ENCODE data around the gene TRIM32.

Gene TRIM32

DNA sequence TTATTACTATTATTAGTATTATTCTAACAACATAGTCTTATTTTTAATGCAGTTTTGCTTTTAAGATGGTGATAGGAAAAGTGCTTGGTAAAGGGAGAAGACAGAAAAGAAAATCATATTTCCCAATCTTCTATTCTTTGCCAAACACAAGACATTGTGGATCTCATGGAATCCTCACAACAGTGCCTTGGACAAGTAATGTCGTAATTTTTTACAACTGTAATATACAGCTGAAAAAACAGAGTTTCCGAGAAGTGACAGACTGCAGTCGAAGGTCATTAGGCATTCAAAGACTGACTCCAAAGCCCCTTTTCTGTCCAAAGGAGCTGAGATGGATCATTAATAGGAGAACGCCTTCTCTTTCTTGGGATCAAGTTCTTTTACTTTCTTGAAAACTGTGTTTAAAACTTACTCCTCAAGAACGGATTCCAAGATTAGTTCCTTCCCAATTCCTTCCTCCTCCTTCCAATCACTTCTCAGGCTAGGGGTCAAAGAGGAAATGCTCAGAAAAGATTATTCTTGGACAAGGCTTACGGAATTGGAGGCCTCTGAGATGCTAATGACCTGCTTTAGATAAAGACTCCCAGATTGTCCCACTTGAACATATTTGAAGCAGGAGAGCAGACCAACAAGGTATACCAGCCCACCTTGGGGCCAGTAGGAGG is 24.3 kb upstream of the TRIM32 start:
- DNase-seq (ENCODE audit: insufficient read length, low spot score): no peak
- TF ChIP-seq, protein P1, sequence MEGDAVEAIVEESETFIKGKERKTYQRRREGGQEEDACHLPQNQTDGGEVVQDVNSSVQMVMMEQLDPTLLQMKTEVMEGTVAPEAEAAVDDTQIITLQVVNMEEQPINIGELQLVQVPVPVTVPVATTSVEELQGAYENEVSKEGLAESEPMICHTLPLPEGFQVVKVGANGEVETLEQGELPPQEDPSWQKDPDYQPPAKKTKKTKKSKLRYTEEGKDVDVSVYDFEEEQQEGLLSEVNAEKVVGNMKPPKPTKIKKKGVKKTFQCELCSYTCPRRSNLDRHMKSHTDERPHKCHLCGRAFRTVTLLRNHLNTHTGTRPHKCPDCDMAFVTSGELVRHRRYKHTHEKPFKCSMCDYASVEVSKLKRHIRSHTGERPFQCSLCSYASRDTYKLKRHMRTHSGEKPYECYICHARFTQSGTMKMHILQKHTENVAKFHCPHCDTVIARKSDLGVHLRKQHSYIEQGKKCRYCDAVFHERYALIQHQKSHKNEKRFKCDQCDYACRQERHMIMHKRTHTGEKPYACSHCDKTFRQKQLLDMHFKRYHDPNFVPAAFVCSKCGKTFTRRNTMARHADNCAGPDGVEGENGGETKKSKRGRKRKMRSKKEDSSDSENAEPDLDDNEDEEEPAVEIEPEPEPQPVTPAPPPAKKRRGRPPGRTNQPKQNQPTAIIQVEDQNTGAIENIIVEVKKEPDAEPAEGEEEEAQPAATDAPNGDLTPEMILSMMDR (IDR thresholded peaks at IDR 0.05; ENCODE audit: insufficient read depth, missing control alignments): no peak
- FAIRE-seq: no peak

DNA sequence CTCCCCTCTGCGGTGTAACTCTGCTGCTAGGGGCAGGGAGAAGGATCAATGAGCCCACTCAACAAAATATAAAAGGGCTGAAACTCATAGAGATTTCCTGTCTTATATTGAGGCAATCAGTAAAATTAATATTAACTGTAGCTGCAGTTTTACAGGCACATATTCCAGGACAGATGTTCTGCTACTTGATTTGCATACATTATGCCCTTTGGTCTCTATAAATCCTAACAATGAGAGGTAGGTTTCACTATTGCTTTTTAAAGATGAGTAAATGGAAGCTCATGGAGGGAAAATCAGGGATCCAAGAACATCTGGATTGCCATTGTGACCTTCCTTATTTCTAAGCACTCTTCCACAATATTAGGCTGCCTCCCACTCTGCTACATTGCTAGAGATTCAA is 23.5 kb upstream of the TRIM32 start:
- TF ChIP-seq, protein P1 (IDR thresholded peaks at IDR 0.05; ENCODE audit: insufficient read depth, missing control alignments): no peak
- FAIRE-seq: no peak
- DNase-seq (ENCODE audit: insufficient read length, low spot score): no peak

DNA sequence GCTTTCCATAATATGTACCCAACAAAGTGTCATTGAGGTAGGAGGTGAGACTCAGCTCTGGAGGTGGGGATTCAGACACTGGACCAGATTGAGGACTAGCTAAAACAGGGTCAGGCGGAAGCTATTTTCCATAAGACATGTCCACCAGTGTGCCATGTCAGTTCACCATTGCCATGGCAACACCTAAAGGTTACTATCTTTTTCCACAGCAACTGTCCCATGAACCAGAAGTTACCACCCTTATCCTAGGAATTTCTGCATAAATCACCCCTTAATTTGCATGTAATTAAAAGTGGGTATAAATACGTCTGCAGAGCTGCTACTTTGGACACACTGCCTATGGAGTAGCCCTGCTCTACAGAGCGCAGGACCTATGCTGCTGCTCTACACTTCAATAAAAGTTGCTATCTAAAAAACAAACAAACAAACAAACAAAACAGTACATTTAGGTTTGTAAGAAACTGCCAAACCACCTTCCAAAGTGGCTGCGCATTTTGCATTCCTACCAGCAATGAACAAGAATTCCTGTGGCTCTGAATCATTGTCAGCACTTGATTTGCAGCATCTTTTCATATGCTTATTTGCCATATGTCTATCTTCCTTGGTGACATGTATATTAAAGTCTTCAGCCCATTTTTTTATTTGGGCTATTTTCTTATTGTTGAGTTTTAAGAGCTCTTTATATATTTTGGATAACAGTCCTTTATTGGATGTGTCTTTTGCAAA is 18.0 kb upstream of the TRIM32 start:
- TF ChIP-seq, protein P1 (IDR thresholded peaks at IDR 0.05; ENCODE audit: insufficient read depth, missing control alignments): no peak
- DNase-seq (ENCODE audit: insufficient read length, low spot score): no peak
- FAIRE-seq: no peak

DNA sequence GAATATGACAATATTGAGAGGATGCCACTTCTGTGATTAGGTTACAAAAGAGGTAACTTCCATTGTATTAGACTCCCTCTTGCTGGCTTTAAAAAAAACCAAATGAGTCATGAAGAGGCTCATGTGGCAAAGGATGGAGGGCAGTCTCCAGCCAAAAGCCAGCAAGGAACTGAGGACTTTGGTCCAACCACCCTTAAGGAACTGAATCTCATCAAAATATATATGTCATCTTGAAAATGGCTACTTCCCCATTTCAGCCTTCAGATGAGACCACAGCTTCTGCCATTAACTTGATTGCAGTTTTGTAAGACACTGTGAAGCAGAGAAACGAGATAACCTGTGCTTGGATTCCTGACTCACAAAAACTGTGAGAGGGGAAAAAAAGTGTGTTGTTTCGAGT is 15.5 kb upstream of the TRIM32 start:
- TF ChIP-seq, protein P1 (IDR thresholded peaks at IDR 0.05; ENCODE audit: insufficient read depth, missing control alignments): no peak
- DNase-seq (ENCODE audit: insufficient read length, low spot score) (no peak), FAIRE-seq (no peak)

DNA sequence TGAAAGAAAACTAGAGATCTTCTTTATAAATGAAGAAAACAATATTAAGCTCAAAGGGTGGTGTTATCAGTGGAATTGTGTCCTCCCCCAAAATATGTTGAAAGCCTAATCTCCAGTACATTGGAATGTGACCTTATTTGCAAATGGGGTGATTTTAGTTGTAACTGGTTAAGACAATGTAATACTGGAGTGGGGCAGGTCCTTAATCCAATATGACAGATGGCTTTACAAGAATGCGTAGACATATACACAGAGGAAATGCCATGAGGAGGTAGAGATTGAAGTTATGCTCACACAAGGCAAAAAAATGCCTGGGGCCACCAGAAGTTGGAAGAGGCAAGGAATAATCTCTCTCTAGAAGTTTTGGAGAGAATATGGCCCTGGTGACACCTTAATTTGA is 13.7 kb upstream of the TRIM32 start:
- no peak for DNase-seq (ENCODE audit: insufficient read length, low spot score)
- FAIRE-seq: no peak
- TF ChIP-seq, protein P1 (IDR thresholded peaks at IDR 0.05; ENCODE audit: insufficient read depth, missing control alignments): no peak

DNA sequence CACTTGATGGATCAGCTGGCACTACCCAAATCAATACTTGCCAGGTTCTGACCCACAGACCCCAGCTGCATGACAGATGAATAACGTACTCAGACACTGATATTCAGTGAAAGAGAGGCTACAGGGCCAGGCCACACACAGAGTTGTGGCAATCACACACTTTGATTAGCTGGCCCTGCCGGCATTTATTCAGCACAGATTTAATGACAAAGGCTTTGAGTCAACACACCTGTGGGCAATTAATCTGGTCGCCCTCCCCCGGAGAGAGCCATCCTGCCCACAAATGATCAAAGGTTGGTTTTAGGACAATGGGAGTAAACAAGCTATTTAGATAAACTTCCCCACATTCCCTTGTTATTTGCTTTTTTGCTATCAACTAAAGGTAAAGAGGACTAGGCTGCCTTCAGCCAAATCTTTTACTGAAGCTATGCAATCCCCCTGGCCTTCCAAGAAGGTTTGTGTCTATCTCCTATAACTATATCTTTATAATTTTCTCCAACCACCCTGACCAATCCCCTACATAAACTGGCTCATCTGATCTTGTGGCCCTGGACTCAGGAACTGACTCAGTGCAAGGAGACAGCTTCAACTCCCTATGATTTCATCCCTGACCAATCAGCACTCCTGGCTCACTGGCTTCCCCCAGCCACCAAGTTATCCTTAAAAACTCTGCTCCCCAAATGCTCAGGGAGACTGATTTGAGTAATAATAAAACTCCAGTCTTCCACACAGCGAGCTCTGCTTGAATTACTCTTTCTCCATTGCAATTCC is 12.7 kb upstream of the TRIM32 start:
- no peak for DNase-seq (ENCODE audit: insufficient read length, low spot score)
- FAIRE-seq: no peak
- TF ChIP-seq, protein P1 (IDR thresholded peaks at IDR 0.05; ENCODE audit: insufficient read depth, missing control alignments): no peak
